GM19099 (cell line): ENCODE measurements around the gene SORCS2.

ENCODE experiments used
- POLR2A ChIP-seq: IDR thresholded peaks from 3 replicates; pipeline ENCODE4 v1.6.1; 2011; ENCODE audit warnings: low read depth; ENCODE audit not compliant: insufficient read length; ENCODE audit errors: extremely low read depth

Gene SORCS2

DNA sequence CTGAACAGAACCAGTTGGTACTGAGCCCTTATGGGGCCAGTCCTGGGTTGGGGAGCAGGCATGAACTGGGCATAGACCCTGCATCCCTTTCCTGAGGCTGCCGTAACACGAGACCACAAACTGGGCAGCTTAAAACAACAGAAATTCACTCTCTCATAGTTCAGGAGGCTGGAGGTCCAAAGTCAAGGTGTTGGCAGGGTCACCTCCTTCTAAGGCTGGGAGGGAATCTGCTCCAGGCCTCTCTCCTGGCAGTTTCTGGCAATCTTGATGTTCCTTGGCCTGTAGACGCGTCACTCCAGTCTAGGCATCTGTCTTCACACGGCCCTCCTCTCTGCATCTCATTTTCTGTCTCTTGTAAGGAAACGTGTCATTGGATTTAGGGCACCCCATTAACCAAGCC lies 19.8 kb upstream of the SORCS2 start:
- TF ChIP-seq POLR2A: no peak

DNA sequence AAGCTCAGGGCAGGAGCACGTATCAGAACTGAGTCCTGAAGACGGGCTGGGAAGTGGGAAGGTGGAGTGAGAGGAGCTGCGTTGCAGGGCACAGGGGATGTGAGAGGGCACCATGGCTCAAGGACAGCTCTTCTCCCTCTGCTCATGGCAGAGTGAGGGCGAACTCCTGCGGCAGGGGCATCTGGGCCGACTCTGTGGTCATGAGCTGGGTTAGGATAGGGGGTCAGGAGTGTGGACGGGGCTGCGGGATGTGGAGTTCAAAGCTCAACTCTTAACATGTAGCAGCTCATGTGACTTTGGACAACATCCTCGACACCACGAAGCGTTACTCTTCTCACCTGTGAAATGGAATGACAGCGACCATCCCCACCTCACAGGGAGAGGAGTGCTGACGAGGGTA lies 19.4 kb upstream of the SORCS2 start:
- no peak for TF ChIP-seq POLR2A

DNA sequence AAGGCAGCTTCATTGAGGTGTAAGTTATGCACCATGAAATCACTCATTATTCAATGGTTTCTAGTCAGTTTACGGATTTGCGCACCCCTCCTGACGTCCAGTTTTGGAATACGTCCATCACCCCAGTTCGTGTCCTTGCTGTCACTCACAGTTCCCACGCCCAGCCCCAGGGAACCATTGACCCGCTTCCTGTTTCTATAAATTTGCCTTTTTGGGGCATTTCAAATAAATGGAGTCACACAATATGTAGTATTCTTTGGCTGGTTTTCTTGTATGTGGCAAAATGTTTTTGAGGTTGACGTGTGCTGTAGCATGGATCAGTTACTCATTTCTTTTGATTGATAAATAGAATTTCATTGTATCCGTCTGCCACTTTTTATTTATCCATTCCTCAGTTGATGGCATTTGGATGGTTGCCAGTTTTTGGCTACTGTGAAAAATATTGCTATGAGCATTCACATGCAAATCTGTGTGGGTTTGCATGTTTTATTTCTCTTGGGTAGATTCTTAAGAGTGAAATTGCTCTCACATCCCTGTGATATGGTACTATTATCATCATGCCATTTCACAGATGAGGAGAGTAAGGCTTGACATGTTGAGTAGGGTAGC lies 18.4 kb upstream of the SORCS2 start:
- no peak for TF ChIP-seq POLR2A

DNA sequence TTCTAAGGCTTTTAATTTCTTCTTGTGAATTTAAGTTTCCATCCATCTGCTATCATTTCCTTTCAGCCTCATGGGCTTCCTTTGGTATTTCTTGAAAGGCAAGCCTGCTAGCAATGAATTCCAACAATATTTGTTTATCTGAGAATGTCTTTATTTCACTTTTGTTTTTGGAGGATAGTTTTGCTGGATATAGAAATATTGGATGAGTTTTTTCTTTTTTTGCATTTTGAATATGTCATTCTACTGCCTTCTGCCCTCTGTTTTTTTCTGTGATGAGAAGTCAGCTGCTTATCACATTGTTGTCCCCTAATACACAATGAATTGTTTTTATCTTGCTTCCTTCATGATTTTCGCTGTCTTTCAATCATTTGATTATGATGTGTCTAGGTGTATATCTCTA lies 13.2 kb upstream of the SORCS2 start:
- no peak for TF ChIP-seq POLR2A

DNA sequence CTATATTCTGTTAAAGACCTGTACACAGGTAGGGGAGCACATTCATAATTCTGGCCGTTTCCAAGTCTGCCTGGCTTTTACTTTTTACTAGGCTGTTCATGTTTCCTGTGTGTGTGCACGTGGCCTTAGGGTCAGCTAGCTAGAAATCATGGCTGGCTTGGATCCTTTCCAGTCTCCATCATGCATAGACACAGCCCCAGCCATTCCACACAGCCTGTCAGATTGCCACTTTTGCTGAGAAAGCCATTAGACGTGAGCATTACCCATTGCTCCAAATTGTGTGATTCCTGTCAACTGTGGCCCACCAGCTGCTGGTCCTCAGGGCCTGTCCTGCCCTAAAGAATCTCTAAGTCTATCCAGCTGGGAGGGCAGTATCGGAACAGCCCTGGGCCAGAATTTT lies 11.4 kb upstream of the SORCS2 start:
- no peak for TF ChIP-seq POLR2A

DNA sequence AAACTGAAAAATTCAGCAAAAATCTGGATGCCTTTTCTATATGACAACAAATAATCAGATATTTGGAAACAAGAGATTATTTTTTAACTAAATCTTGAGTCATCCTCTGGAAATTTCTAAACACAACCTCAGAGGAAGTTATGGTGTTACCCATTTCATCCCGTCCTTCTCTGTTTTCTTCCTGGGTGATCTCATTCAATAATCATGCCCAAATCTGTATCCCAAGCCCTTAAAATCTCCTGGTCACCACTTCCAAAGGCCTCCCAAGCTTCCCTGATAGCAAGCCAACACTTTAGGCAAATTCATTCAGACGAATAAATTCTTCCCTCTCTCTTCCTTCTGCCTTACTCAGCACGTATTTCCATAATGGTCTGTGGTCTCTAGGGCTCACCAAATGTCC lies 9.7 kb upstream of the SORCS2 start:
- no peak for TF ChIP-seq POLR2A

DNA sequence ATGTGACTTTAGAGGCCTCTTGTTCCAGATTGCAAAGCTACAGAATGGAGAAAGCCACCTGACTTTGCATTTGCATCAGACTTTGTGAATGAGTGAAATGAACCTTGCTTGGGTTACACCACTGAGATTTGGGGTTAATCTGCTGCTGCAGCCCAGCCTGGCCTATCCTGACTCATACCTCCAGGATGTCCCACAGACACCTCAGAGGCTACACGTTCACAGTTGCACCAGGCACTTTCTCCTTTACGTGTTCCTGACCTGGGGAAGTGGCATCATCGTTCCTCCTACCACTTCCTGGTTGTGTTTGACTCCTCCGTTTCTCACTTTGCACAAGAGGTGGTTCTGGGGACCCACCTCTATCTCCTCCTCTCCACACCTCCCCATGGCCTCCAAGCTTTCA lies 9.2 kb upstream of the SORCS2 start:
- no peak for TF ChIP-seq POLR2A

DNA sequence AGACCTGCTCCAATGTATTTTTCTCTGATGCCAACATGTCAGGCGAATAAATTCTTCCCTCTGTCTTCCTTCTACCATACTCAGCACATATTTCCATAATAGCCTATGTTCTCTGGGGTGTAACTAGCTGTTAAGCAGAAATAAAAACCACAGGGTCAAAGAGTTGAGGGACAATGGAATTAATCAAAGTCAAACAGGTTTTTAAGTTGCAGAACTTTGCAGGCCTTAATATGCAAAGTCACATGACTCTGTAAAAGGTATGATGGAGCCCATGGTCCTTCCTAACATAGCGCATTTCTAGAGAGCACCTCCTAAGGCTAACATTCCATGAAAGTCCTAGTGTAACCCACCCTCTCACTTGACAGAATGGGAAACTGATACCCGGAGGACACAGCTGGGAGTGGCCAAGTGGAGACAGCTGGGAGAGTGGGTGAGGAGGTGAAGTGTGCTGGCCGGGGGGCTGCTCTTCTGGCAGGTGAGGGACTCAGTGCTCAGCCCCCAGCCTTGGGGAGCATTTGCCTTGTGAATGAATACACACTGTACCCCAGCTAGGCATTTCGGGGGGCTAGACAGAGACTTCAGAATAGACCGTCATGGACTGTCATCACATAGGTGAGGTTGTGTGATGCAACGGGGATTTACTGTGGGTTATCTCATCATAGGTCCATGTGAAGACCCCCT lies 8.4 kb upstream of the SORCS2 start:
- no peak for TF ChIP-seq POLR2A

DNA sequence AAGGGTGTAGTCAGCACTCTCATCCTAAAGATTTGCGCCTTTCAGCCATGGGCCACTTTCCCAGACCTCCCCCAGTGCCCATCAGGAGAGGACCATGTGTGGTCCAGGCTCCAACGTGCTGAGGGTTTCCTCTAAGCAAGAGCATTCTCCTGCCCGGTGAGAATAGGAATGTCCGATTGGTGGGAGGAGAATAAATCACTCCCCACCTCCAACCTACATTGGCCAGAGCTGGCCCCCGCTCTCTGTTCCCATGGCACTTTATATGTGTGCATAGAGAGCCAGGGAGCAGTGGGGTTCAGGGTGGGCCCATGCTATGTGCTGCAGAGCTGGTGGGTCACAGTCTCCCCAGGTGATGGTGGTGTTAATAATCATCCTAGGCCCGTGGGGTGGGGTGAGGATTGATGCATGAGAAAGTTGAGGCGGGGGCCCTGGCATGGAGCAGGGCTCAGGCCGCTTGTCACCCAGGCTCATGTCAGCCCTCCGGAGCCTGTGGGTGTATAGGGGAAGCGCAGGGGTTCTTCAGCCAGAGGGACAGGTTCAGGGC lies 6.8 kb upstream of the SORCS2 start:
- TF ChIP-seq POLR2A: no peak

DNA sequence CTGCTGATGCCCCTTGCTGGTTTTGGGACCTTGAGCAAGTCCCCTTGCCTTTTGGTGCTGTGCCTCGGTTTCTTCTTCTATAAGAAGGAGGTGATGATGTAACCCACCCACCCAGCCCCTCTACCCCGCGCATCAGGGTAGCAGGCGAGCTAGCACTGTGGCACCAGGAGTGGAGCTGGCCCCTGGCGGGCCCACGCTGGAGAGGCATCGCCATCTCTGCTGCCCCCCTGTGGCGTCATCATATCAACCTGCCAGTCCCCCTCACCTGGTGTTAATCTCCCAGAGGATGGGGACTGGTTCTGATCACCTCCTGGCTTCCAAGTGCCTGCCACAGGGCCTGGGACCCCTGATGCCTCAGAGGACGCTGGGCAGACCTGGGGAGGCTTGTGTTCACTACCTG lies 6.3 kb upstream of the SORCS2 start:
- no peak for TF ChIP-seq POLR2A

DNA sequence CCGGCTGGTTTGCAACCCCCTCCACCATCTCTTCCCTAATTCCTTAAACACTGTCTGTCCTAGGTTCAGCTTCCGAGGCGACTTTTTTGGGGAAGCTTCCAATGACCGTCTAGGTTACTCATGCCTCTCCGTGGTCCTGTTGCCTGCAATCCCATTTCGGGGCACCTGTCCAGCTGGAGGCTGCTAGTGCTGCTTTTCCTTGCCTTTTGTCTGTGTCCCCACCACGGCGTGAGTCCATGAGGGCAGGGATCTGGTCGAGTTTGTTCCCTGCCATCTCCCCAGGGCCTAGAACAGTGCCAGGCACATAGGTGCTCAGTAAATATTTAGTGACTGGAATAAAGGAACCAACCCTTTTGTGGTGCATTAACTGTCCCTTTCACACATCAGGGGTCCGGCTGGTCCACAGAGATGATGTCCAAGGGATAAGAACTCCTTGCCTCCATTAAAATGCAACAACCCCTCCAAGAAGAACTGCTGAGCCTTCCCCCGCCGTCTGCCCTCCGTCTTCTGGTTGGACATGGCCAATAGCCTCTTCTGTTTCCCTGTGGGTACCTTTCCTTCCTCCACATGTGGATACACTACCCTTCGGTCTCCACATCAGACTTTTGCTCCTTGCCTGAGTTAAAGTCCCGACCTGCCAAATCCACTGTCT lies 5.7 kb upstream of the SORCS2 start:
- no peak for TF ChIP-seq POLR2A

DNA sequence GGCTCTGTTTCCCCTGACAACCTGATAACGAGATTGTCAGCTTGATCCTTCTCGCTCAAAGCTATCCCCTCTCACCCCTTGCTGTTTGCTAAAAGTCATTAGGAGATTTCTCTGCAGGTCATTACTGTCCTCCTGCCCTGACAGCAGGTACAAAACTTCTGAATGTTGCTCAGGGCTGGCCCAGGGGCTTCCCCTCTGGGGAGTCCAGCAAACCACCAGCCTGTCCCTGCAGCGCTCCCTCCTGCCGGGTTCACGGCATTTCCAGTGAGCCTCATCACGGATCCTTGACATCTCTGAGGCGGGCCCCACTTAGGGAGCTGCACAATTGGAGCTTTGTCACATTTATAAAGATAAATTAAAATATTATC lies 5.2 kb upstream of the SORCS2 start:
- TF ChIP-seq POLR2A: no peak

DNA sequence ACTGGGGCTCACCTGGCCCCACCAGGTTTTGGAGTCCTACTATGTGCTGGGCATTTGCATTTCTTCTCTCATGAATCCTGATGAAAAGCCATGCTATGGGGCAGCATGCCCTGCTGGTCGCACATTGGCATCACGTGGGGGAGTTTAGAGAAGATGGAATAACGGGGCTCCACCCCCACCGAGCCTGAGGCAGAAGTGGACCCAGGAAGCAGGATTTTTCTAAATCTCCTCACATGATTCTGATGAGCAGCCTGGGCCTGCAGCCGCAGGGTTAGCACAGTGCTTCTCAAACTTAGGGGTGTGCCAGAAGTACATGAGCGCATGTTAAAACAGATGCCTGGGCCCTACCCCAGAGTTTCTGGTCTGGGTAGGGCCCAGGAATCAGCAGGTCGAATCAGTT lies 4.6 kb upstream of the SORCS2 start:
- TF ChIP-seq POLR2A: no peak

DNA sequence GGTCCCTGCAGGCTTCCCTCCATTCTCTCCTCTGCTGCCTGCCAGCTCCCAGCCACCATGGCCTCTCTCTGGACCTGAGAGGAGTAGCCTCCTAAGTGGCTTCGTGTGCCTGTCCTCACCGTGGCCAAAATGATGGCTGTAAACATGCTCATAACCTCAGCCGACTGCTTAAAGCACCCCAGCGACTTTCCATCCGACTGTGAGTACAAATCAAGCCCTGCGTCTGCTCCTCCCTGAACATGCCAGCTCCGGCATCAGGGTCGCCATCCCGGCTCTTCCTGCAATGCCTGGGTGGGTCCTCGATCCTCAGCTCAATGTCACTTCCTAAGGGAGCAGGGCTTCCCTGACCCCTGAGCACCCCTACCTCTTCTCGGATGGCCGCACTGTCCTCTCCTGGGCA lies 3.3 kb upstream of the SORCS2 start:
- TF ChIP-seq POLR2A: no peak

DNA sequence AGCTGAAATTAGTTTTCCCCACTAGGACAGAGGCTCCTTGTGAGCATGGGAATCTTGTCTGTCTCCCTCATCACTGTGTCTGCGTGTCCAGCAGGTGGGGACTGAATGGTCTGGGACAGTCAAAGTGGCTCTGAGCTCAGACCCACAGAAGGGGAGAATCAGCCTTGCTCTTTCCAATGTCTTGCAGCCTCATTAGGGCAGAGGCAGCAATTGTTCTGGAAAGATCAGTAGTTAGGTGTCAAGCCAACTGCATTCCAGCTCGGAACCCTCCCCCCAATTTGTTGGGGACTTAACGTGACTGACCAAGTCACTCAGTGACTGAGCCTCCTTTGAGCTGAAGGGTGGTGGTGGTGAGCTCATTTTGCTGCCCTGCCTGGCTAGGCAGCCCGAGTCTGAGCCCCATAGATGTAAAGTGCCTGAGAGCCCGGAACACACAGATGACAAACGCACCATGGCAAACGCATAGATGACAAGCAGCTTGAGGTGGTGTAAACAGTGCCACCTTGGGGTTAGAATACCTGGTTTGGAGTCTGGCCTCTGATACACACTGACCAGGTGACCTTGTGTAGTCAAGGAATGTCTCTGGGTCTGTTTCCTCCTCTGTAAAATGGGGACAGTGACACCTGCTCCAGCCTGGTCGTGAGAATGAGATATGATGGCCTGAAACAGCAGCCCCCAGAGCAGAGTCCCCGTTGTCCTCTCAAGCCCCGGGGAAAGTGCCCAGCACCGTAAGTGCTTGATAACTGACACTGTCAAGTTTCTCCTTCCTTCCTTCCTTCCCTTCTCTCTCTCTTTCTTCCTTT lies 2.7 kb upstream of the SORCS2 start:
- TF ChIP-seq POLR2A: no peak

DNA sequence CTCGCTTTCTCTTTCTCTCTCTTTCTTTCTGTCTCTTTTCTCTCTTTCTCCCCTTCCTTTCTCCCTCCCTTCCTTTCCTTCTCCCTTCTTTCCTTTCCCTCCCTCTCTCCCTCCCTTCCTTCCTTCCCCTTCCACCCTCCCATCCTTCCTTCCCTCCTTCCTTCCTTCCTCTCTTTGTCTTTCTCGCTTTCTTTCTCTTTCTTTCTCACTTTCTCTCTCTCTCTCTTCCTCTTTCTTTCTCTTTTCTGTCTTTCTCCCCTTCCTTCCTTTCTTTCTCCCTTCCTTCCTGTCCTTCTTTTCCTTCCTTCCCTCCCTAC lies 2.1 kb upstream of the SORCS2 start:
- TF ChIP-seq POLR2A: no peak
